ENCODE results near the gene PDGFRA. TPM values are rescaled to one million over a fixed set of nuclear protein-coding genes. Genes with fewer than 3 reads are reported as not detected.

PDGFRA gene
- total and polyA plus RNA-seq, 10 of the 15 experiments (the other 5 are each of a cell fraction or from before 2014, with no cell fraction given), result 0.01 to 0.28 (median 0.06) TPM; not detected in 5

- H3K4me1 ChIP-seq (ENCODE audit: control insufficient read depth, insufficient read depth, low read length), result 0 out of 2 replicates have a peak, but pooled peaks cover 7% of the 10 kb centered on the region
- no peaks in the 10 kb centered on the region for H3K79me2 ChIP-seq (ENCODE audit: control insufficient read depth, insufficient read depth, low read length)
- H3K4me3 ChIP-seq, result peak overlapping the region; percentile 63; the same call in 1 of the 2 replicates
- POLR2A ChIA-PET, result no interaction called here
- H3K9me3 ChIP-seq (replicated peaks; ENCODE audit: control insufficient read depth, insufficient read depth, low read length), result no peaks in the 10 kb centered on the region; the same call in 2 of the 3 replicates
- peak; percentile 86 for FAIRE-seq
- ATAC-seq, result peak; percentile 83
- DNase-seq (ENCODE audit: low read depth, low spot score), result no peak
- H3K27me3 ChIP-seq (replicated peaks in 1 of 2; ENCODE audit: control insufficient read depth in 2 of 2, insufficient read depth in 2 of 2, low read length in 1 of 2), result peaks cover 16 to 22% of the 10 kb centered on the region in 2 experiments
- CTCF ChIA-PET, result interaction anchor here (0.5 to 4.5 kb wide), 71 partner anchors 9 to 1863 kb away, joined by 3 to 68 read pairs (median 4); no protein-coding TSS in a partner anchor
- in situ Hi-C loops (cut with MboI) (no loop called here), intact Hi-C loops (cut with micrococcal nuclease; ENCODE audit: unreplicated experiment) (loop anchor here (1.0 to 10.0 kb wide), 6 partner anchors 326 to 1857 kb away; no protein-coding TSS in a partner anchor)
- no TSS peak for BruUV-seq (replicated peaks)
- peak overlapping the region; percentile 54 for H2AFZ ChIP-seq (ENCODE audit: control insufficient read depth, low read depth, low read length)
- H3K27ac ChIP-seq (ENCODE audit: control insufficient read depth, insufficient read depth), result no peak overlapping the region
- H3K9ac ChIP-seq (ENCODE audit: control insufficient read depth, insufficient read depth, low read length), result no peak overlapping the region
- WGBS (ENCODE audit: insufficient coverage, insufficient replicate concordance, low lambda C conversion rate, missing lambda C conversion rate), result 6% methylated on average over 60 of the region's 67 CpGs
- no peaks in the 10 kb centered on the region for H3K36me3 ChIP-seq (ENCODE audit: control insufficient read depth in 2 of 2, insufficient read depth in 2 of 2, low read length in 1 of 2)
- H4K20me1 ChIP-seq (ENCODE audit: control insufficient read depth, insufficient read depth), result no peaks in the 10 kb centered on the region
- RAD21 ChIA-PET (ENCODE audit: unreplicated experiment), result interaction anchor here (0.6 to 3.8 kb wide), 21 partner anchors 12 to 1858 kb away, joined by 3 to 29 read pairs (median 3); no protein-coding TSS in a partner anchor
- peak overlapping the region; percentile 81 for H3K4me2 ChIP-seq (ENCODE audit: control insufficient read depth, insufficient read depth)
- SMC1A ChIA-PET (ENCODE audit: uncharacterized antibody, unreplicated experiment), result interaction anchor here (0.7 to 3.0 kb wide), 17 partner anchors 8 to 1858 kb away, joined by 3 to 20 read pairs (median 4); no protein-coding TSS in a partner anchor
- TF ChIP-seq SMAD5 (IDR thresholded peaks at IDR 0.05; ENCODE audit: low read depth), result no peak
- TF ChIP-seq USF1 (IDR thresholded peaks at IDR 0.05; ENCODE audit: borderline replicate concordance, extremely low read length, insufficient read depth, low read depth, low read length), result no peak
- TF ChIP-seq CTCF (IDR thresholded peaks at IDR 0.05 in 2 of 3, conservative IDR thresholded peaks at IDR 0.05 in 1 of 3; ENCODE audit: control insufficient read depth in 2 of 3, extremely low read depth in 1 of 3, insufficient read depth in 1 of 3, low read depth in 3 of 3, low read length in 3 of 3), result peak; percentile 78 to 87 (median 84)
- TF ChIP-seq HDAC2 (IDR thresholded peaks at IDR 0.05), result no peak
- no peak for TF ChIP-seq ZBTB4 (CRISPR knock-in tag; IDR thresholded peaks at IDR 0.05)
- no peak for TF ChIP-seq ELK1 (IDR thresholded peaks at IDR 0.05; ENCODE audit: low read depth, low read length)
- TF ChIP-seq POU2F2 (IDR thresholded peaks at IDR 0.05; ENCODE audit: borderline replicate concordance, low read depth, low read length), result no peak
- 0 out of 3 replicates have a peak, but pooled peaks of 1 of the 2 experiments have one; percentile 20 for TF ChIP-seq EGR1 (IDR thresholded peaks at IDR 0.05; ENCODE audit: borderline replicate concordance in 1 of 2, low read depth in 2 of 2, low read length in 2 of 2)
- no peak for TF ChIP-seq E2F8 (IDR thresholded peaks at IDR 0.05; ENCODE audit: low read depth, partially characterized antibody)
Measured at GRCh38 chr4:54233697-54234496, 4.8 kb downstream of the PDGFRA start.
